Fibroblast of lung (primary cell): ENCODE measurements around the gene CCDC106.

Experiments
- EZH2 ChIP-seq: IDR thresholded peaks from 2 replicates; pipeline ENCODE4 v1.5.1; 2012; ENCODE audit warnings: low read length, control low read depth, mild to moderate bottlenecking; ENCODE audit errors: missing control alignments
- TF ChIP-seq, protein P1 (sequence below), 2 donors: IDR thresholded peaks in 1 of 2; conservative IDR thresholded peaks in 1 of 2; 1 replicate in 1 of 2; 2 replicates in 1 of 2; pipeline ENCODE4 v1.5.1; 2011 to 2012; ENCODE audit warnings: low read length in 2 of 2, control low read depth in 1 of 2, inconsistent platforms in 1 of 2, low read depth in 1 of 2, mild to moderate bottlenecking in 1 of 2

GRCh38 chr19:55643003-55643886 lies 4.8 kb upstream of the CCDC106 start, which contains the start of gene ZNF581:
- TF ChIP-seq, protein P1, sequence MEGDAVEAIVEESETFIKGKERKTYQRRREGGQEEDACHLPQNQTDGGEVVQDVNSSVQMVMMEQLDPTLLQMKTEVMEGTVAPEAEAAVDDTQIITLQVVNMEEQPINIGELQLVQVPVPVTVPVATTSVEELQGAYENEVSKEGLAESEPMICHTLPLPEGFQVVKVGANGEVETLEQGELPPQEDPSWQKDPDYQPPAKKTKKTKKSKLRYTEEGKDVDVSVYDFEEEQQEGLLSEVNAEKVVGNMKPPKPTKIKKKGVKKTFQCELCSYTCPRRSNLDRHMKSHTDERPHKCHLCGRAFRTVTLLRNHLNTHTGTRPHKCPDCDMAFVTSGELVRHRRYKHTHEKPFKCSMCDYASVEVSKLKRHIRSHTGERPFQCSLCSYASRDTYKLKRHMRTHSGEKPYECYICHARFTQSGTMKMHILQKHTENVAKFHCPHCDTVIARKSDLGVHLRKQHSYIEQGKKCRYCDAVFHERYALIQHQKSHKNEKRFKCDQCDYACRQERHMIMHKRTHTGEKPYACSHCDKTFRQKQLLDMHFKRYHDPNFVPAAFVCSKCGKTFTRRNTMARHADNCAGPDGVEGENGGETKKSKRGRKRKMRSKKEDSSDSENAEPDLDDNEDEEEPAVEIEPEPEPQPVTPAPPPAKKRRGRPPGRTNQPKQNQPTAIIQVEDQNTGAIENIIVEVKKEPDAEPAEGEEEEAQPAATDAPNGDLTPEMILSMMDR (conservative IDR thresholded peaks at IDR 0.05 in 1 of 2, IDR thresholded peaks at IDR 0.05 in 1 of 2; ENCODE audit: low read depth in 1 of 2, low read length in 2 of 2) = no peak
- no peak for TF ChIP-seq EZH2
